HG03280 (cell line): ENCODE data around the gene KDM2A.

Source experiments
- ATAC-seq: cut with Tn5 transposase; IDR thresholded peaks from one replicate; pipeline ENCODE4 v1.9.1; 2021; ENCODE audit warnings: mild to moderate bottlenecking, moderate library complexity; ENCODE audit not compliant: unreplicated experiment

Gene KDM2A

DNA sequence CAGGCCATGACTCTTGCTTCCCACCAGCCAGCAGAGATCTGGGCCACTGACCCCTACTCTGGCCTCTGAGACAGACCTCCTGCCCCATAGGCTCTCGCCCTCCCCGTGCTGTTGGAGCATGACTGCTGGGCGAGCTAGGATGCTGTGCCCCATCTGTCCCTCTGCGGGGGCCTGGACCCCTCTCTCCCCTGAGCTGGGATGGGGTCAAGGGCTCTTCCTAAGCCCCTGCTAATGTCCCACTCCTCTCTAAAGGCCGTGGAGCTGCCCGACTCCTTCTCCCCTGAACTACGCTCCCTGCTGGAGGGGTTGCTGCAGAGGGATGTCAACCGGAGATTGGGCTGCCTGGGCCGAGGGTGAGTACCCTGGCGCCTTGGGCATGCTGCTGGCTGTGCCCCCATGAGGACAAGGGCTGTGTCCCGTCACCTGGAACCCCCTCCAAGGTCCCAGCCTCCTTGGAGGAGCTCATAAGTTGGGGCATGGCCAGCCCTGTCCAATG is 163.9 kb downstream of the KDM2A start:
- ATAC-seq = no peak

DNA sequence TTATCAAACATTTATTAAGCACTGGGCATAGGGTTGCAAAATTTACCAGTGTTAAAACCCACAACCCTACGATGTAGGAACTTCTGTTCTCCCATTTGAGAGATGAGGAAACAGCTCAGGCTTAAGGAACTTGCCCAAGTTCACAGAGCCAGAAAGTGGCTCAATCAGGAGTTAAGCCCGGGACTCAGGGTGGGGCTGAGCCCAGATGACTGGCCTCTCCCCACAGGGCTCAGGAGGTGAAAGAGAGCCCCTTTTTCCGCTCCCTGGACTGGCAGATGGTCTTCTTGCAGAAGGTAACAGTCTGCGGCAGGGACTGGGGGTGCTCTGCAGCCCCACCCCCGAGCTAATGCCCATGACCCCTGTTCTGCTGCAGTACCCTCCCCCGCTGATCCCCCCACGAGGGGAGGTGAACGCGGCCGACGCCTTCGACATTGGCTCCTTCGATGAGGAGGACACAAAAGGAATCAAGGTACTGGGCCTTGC is 164.5 kb downstream of the KDM2A start:
- ATAC-seq = no peak

DNA sequence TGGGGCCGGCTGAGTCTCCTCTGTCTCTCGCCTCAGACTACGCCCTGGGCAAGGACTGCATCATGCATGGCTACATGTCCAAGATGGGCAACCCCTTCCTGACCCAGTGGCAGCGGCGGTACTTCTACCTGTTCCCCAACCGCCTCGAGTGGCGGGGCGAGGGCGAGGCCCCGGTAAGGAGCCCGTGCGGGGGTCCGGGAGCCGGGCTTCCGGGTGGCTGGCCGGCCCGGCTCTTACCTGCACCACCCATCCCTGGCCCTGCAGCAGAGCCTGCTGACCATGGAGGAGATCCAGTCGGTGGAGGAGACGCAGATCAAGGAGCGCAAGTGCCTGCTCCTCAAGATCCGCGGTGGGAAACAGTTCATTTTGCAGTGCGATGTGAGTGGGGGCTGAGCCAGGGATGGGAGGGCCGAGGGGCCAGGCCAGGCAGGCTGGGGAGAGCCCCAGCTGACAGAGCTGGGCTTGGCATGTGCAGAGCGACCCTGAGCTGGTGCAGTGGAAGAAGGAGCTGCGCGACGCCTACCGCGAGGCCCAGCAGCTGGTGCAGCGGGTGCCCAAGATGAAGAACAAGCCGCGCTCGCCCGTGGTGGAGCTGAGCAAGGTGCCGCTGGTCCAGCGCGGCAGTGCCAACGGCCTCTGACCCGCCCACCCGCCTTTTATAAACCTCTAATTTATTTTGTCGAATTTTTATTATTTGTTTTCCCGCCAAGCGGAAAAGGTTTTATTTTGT is 165.9 kb downstream of the KDM2A start:
- ATAC-seq = no peak

DNA sequence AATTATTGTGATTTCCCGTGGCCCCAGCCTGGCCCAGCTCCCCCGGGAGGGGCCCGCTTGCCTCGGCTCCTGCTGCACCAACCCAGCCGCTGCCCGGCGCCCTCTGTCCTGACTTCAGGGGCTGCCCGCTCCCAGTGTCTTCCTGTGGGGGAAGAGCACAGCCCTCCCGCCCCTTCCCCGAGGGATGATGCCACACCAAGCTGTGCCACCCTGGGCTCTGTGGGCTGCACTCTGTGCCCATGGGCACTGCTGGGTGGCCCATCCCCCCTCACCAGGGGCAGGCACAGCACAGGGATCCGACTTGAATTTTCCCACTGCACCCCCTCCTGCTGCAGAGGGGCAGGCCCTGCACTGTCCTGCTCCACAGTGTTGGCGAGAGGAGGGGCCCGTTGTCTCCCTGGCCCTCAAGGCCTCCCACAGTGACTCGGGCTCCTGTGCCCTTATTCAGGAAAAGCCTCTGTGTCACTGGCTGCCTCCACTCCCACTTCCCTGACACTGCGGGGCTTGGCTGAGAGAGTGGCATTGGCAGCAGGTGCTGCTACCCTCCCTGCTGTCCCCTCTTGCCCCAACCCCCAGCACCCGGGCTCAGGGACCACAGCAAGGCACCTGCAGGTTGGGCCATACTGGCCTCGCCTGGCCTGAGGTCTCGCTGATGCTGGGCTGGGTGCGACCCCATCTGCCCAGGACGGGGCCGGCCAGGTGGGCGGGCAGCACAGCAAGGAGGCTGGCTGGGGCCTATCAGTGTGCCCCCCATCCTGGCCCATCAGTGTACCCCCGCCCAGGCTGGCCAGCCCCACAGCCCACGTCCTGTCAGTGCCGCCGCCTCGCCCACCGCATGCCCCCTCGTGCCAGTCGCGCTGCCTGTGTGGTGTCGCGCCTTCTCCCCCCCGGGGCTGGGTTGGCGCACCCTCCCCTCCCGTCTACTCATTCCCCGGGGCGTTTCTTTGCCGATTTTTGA is 166.8 kb downstream of the KDM2A start:
- no peak for ATAC-seq

DNA sequence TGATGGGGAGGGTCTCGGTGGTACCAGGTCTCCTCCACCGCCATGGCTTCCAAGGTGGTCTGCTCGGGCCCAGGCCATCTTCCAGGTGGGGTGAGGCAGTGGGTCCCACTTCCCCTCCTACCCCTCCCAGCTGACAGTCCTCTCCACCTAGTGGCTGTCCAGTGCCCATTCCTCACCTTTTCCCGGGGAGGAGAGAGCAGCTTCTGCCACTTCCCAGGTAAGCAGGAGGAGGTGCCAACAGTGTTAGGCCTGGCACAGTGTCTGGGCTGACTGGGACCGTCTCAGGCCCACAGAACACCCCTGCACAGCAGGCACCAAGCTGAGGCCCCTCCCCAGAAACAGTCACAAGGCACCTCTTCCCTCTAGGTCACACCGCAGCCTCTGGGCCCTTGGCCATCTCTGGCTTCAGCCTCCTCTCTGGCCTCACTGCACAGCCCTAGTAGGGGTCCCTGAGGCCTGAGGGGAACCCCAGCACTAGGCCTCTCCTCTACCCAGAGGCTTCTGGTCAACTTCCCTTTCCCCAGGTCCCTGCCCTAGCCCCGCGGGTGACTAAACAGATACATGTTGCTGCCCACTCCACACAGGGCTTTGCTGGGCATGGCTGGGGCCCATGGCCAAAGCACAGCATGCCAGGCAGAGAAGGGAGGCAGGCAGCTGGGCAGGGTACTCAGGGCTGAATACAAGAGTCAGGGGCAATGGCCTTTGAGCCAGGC is 167.7 kb downstream of the KDM2A start:
- ATAC-seq = no peak

DNA sequence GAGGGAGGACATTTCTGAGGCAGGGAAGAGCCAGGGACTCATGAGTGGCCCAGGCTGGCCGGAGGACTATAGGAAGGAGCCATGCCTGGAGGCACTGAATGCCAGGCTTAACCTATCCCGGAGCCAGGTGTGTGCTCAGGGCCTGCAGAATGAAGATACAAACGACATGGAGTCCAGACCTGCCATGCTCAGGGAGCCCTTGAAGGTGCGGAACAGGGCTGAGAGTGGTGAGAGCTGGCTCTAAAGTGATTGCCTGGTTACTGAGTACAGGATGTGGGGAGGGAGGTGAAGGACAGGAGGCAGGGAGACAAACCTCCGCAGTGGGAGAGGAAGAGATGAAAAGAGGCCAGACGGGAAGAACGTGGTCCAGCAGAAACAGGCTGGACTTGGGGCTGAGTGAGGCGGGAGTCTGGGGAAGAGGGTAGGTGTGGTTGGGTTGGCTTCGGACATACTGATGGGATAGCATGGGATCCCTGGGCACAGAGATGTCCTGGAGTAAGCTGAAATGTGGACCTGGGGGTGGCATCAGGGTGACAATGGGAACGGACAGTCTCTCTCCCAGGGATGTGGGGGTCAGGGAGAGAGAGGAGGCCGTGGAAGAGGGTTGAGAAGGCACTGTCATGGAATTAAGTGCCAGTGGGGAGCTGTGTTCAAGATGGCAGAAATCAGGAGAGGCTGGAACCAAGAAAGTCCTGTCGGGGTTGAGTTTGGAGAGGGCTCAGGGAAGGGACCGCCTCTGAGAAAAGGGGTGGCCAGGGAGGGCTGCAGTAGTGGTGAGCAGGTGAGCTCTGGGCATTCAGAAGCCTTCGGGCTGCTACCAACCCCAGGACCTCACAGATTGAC is 168.5 kb downstream of the KDM2A start:
- no peak for ATAC-seq

DNA sequence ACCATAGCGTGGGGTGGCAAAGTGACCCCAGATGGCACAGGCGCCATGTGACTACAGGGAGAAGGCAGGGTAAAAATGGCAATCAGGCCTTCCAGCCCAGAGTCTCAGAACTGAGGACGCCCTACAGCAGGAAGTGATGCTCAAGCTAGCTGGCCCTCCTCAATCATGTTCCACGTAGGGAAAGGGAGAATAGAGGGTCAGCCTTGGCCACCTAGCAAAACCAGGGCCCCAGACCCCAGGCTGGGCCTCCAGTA is 169.1 kb downstream of the KDM2A start:
- no peak for ATAC-seq

DNA sequence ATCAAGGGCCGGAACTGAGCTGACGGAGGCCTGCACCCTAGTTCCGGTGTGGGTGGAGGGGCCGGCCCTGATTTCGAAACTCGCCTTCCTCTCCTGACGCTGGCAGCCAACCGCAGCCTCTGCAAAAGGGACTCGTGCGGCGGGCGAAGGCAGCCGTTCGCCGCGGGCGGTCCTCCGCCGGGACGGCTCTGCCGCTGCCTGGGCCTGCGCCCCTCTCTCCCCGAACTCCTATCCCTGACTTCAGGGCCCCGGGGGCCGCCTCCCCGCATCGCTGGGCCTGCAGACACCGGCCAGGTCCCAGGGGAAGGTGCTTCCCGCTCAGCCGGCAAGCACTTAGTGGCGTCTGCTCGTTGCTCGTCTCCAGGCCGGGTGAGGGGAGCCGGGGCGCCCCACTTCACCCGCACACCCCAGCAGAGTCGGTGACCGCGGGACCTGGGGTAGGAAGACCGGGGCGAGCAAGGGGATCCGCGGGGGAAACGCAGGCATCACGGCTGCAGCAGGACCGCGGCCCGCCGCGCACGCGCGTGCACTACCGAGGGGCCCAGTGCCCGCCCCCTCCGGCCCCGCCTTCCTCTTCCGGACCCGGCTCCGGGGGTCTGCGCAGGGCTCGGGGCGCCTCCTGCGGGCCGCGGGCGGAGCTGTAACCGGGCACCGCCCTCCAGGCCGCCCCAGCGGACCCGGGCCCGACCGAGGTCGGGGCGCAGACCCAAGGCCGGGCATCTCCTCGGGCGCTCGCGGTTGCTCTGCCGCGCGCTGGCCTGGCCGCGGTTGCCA is 169.6 kb downstream of the KDM2A start:
- peak; percentile 69 for ATAC-seq

DNA sequence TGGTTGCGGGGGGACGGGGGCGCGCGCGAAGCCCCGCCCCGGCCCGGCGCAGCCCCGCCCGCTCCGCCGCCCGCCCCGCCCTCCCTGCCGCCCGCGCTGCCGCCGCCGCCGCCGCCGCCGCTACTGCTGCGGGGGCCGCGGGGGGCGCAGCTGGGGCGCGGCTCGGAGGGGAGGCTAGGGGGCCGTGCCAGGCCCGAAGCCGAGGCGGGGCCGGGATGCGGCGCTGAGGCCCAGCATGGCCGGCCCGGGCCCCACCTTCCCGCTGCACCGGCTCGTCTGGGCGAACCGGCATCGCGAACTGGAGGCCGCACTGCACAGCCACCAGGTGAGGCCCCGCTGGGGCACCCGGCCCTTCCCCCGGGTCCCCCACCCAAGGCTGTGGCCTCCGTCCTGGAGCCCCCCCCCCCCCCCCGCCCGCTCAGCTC is 170.2 kb downstream of the KDM2A start, which contains the start of gene ANKRD13D:
Gene ANKRD13D, plus strand, starts transcription at position 78 of the 425 bp plus-strand sequence. Its CDS starts 158 bp downstream, at position 236.
- ATAC-seq = peak; percentile 55

DNA sequence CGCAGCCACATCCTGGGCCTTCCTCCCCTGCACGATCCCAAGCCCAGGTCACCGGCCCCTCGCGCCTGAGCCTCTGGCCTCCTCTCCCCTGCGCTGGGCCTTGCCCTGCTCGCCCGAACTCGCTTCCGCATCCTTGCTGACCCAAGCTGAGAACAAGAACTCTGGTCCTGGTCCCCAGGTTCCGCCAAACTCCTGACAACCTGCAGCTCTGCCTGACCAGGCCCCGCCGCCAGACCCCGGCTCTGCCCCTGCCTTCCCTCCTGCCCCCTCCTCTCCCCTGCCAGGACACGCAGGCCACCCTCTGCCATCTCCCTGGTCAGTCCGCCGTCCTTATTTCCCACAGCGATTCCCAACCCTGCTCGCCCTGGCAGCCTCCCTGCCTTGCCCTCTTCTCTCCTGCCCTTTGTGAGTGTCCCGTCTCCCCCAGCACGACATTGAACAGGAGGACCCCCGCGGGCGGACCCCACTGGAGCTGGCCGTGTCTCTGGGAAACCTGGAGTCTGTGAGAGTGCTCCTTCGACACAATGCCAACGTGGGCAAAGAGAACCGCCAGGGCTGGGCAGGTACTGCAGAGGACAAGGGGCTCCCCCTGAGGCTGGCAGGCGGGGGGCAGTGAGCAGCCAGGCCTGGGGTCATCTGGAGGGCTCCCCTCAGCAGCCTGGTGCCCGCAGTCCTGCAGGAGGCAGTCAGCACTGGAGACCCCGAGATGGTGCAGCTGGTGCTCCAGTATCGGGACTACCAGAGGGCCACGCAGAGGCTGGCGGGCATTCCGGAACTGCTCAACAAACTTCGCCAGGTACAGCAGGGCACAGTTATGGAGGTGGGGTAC is 170.8 kb downstream of the KDM2A start:
- no peak for ATAC-seq

DNA sequence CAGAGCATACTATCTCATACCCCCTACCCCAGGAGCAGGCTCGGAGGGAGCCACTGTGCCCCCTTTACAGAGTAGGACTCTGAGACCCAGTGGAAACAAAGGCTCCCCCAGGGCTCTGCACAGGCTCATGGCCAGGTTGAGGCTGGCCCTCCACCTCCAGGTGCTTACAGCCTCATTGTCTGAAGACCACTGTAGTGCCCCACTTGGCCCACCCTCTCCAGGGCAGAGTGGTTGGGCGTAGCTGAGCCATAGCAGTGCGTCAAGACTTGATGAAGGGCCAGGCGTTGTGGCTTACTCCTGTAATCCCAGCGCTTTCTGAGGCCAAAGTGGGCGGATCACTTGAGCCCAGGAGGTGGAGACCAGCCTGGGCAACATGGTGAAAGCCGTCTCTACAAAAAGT is 171.7 kb downstream of the KDM2A start:
- ATAC-seq = no peak

DNA sequence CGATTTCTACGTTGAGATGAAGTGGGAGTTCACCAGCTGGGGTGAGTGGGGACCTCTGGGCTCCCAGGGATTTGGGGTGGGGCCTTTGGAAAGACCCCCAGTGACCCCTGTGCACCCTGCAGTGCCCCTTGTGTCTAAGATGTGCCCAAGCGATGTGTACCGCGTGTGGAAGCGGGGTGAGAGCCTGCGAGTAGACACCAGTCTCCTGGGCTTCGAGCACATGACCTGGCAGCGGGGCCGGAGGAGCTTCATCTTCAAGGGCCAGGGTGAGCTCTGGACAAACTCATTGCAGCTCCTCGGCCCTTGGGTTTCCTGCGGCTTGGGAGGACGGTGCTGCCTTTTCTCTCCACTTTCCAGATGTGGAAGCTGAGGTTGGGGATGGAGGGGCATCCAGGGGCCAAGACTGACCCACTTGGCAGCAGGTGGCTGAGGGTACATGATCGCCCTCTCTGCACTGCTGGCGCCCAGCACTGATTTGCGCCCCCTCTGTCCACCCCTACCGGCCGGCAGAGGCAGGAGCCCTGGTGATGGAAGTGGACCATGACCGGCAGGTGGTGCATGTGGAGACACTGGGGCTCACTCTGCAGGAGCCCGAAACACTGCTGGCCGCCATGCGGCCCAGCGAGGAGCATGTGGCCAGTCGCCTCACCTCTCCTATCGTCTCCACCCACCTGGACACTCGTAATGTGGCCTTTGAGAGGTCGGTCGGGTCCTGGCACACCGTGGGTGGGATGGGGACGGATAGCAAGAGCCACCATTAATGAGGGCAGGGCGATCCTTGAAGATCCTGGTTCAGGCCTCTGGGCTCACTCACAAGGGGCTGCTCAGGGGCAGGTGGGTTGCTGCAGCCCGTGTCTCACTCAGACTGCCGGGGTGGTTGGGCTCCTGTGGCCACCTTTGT is 172.7 kb downstream of the KDM2A start:
- no peak for ATAC-seq

DNA sequence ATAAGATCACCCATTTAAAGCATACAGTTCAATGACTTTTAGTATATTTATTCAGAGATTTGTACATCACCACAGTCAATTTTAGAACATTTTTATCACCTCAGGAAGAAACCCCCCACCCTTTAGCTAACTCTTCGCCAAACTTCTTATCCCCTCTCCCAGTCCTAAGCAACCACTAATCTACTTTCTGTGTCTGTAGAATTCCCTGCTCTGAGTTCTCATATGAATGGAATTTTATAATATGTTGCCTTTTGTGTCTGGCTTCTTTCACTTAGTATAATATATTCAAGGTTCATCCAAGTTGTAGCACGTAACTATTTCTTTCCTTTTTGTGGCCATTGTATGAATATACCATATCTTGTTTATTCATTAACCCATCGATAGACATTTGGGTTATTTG is 173.6 kb downstream of the KDM2A start:
- ATAC-seq = no peak

DNA sequence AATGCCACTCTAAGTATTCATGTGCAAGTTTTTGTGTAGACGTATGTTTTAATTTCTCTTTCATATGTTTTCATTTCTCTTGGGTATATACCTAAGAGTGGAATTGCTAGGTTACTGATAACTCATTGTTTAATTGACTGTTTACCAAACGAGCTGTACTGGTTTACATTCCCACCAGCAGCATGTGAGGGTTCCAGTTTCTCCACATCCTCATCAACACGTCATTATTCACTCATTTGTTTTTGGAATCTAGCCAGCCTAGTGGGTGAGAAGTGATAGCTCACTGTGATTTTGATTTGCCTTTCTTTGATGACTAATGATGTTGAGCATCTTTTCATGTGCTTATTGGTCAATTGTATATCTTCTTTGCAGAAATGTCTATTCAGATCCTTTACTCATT is 174.0 kb downstream of the KDM2A start:
- ATAC-seq = no peak

DNA sequence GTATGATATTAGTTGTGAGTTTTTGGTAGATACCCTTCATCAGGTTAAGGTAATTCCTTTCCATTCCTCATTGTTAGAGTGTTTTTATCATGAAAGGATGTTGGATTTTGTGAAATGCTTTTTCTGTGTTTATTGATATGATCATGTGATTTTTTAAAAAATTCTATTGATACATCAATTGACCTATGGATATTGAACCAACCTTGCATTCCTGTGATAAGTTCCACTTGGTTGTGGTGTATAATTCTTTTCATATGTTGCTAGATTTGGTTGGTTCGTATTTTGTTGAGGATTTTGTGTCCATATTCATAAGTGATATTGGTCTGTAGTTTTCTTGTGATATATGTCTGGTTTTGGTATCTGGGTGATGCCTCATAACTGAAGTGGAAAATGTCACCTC is 176.8 kb downstream of the KDM2A start:
- no peak for ATAC-seq

DNA sequence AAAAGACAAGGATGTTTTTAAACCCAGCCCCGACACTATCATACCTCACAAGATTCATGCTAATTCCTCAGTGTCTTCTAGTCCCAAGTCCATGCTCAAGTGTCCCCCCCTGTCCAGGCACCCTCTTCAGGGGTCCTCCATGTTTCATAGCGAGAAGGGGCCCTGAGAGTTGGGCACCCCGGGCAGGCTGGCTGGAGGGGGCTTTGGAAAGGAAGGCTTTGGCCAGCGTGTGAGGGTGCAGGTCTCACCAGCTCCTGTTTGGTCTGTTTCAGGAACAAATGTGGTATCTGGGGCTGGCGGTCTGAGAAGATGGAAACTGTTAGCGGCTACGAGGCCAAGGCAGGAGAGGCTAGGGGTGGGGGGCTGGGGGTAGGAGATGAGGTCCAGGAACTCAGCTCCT is 179.7 kb downstream of the KDM2A start:
- no peak for ATAC-seq

DNA sequence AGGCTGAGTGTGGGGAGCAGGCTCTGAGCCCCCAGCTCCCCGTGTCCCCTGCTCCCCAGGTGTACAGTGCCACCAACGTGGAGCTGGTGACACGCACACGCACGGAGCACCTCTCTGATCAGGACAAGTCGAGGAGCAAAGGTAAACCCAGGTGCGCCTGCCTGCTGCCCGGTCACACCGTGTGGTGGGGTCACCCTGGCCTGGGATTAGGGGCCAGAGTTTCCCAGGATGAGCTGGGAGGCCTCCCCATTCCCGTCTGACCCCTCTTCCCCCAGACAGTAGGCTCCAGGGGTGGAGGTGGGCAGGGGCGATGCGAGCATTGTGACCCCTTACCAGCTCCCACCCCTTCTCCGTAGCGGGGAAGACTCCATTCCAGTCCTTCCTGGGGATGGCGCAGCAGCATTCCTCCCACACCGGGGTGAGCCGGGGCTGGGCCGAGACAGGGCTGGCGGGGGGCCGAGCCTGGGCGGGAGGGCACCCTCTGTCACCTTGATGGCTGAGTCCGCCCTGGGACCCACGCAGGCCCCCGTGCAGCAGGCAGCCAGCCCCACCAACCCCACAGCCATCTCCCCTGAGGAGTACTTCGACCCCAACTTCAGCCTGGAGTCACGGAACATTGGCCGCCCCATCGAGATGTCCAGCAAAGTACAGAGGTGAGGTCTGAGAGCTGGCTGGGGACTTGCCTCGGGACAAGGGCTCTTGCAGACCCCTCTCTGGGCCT is 180.6 kb downstream of the KDM2A start:
- ATAC-seq = no peak
